Transverse colon (tissue), 4 donors: ENCODE results near the gene KCNK10. TPM values are rescaled to one million over a fixed set of nuclear protein-coding genes. Genes with fewer than 3 reads are reported as not detected.

ENCODE experiments used
- DNase-seq: peaks from one replicate; pipeline ENCODE4 v3.0.0-alpha.2; 2019
- H3K27ac ChIP-seq, 4 donors: fragments of 200-600 bp; sonication (generic); 2 replicates each; pipeline ENCODE4 v1.5.1; 2016 to 2018; ENCODE audit warnings: inconsistent platforms in 4 of 4
- H3K27me3 ChIP-seq: fragments of 200-600 bp; sonication (generic); 2 replicates; pipeline ENCODE4 v1.5.1; 2017; ENCODE audit warnings: inconsistent platforms
- H3K36me3 ChIP-seq, 4 donors: fragments of 200-600 bp; sonication (generic); 2 replicates each; pipeline ENCODE4 v1.5.1; 2017 to 2019; ENCODE audit warnings: inconsistent platforms in 4 of 4
- H3K4me1 ChIP-seq, 4 donors: fragments of 200-600 bp; sonication (generic); 2 replicates each; pipeline ENCODE4 v1.5.1; 2017 to 2020; ENCODE audit warnings: inconsistent platforms in 4 of 4
- H3K4me3 ChIP-seq, 4 donors: fragments of 200-600 bp; sonication (generic); 1 replicate in 1 of 4; 2 replicates in 3 of 4; pipeline versions ENCODE4 v1.5.1 to v1.6.1; 2017 to 2019; ENCODE audit warnings: inconsistent platforms in 4 of 4
- H3K9me3 ChIP-seq, 2 donors: fragments of 200-600 bp; sonication (generic); 2 replicates each; pipeline ENCODE4 v1.5.1; 2017 to 2019; ENCODE audit warnings: inconsistent platforms in 2 of 2
- EP300 ChIP-seq: sonication (generic); formaldehyde crosslinking; IDR thresholded peaks from one replicate; pipeline ENCODE4 v1.6.1; 2017; ENCODE audit warnings: antibody characterized with exemption, low read depth
- POLR2A ChIP-seq: fragments of 450-650 bp; IDR thresholded peaks from one replicate; pipeline ENCODE4 v1.6.1; 2016; ENCODE audit warnings: antibody characterized with exemption, mild to moderate bottlenecking, moderate library complexity
- POLR2AphosphoS5 ChIP-seq, 3 donors: sonication (generic); formaldehyde crosslinking; IDR thresholded peaks; one replicate each; pipeline ENCODE4 v1.6.1; 2016; ENCODE audit warnings: antibody characterized with exemption in 3 of 3
- WGBS, 2 donors: methylation state at CpG; one replicate each; pipeline ENCODE4 v1.1.5; 2018; ENCODE audit warnings: low coverage in 1 of 2; 5-methylcytosine and 5-hydroxymethylcytosine counted together
- in situ Hi-C, 4 donors: fragments of 200-750 bp; cut with MboI; loops; one replicate each; pipeline versions ENCODE4 v1.15.0 to v1.15.1; 2017; ENCODE audit warnings: low sequenced_read_pairs in 3 of 4, low pct_ligation_motif_present in 1 of 4, low pct_unique_long_range_greater_than_20kb in 1 of 4
- intact Hi-C: fragments of 100-400 bp; cut with DNase I; formaldehyde crosslinking; loops from one replicate; pipeline ENCODE4 v1.15.1; 2023; ENCODE audit warnings: low total_unique reads
- total RNA-seq, 4 donors: library from RNA; depleted of rRNA; stranded (reverse); fragments of >200 nt; gene quantifications; one replicate each; pipeline ENCODE4 v1.1.0, GENCODE V29; 2016
- TF ChIP-seq, protein P1 (sequence below), 5 experiments: fragments of 200-600 bp in 3 of 5; fragments of 450-650 bp in 2 of 5; sonication (generic) in 3 of 5; IDR thresholded peaks; 1 replicate in 2 of 5; 2 replicates in 3 of 5; pipeline ENCODE4 v1.5.1; 2016 to 2017; ENCODE audit warnings: antibody characterized with exemption in 5 of 5, inconsistent platforms in 3 of 5, mild to moderate bottlenecking in 2 of 5, moderate library complexity in 1 of 5

Gene KCNK10
- total RNA-seq, 4 donors from 2014 or later: 2.2 to 7.4 (median 3.2) TPM

DNA sequence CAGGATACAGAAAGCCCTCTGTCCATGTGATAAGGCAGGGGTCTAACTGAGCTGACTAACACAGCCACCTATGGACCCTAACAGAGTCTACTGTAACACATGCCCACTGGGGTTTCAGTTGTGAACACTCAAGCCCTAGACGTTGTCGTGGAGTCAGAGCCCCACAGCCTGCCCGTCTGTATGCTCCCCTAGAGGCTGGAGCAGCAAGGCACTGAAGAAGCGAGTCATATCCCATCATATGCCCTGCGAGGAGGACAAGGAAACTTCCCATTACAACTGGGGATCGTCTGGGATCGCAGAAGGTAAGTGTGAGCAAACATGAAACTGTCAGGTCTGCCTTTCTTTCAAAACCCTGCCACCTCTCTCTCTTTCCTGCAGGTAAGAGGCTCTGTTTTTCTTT, 180.1 kb downstream of the KCNK10 start:
- Histone ChIP-seq H3K27me3 (no peaks in the 10 kb centered on the region), H3K9me3 (no peaks in the 10 kb centered on the region), H3K36me3 (no peaks in the 10 kb centered on the region), H3K27ac (no peak overlapping the region), H3K4me1 (no peaks in the 10 kb centered on the region), H3K4me3 (no peak overlapping the region)
- TF ChIP-seq POLR2AphosphoS5 (IDR thresholded peaks at IDR 0.05) (no peak), EP300 (no peak), POLR2A (no peak)
- TF ChIP-seq, protein P1, sequence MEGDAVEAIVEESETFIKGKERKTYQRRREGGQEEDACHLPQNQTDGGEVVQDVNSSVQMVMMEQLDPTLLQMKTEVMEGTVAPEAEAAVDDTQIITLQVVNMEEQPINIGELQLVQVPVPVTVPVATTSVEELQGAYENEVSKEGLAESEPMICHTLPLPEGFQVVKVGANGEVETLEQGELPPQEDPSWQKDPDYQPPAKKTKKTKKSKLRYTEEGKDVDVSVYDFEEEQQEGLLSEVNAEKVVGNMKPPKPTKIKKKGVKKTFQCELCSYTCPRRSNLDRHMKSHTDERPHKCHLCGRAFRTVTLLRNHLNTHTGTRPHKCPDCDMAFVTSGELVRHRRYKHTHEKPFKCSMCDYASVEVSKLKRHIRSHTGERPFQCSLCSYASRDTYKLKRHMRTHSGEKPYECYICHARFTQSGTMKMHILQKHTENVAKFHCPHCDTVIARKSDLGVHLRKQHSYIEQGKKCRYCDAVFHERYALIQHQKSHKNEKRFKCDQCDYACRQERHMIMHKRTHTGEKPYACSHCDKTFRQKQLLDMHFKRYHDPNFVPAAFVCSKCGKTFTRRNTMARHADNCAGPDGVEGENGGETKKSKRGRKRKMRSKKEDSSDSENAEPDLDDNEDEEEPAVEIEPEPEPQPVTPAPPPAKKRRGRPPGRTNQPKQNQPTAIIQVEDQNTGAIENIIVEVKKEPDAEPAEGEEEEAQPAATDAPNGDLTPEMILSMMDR (IDR thresholded peaks at IDR 0.05): no peak
- no peak for DNase-seq
- intact Hi-C loops (no loop called here), in situ Hi-C loops (no loop called here)
- 65% methylated on average over 7 of the region's 7 CpGs; no CpG with 5 or more reads in 1 of the 2 donors for WGBS, 2 donors

DNA sequence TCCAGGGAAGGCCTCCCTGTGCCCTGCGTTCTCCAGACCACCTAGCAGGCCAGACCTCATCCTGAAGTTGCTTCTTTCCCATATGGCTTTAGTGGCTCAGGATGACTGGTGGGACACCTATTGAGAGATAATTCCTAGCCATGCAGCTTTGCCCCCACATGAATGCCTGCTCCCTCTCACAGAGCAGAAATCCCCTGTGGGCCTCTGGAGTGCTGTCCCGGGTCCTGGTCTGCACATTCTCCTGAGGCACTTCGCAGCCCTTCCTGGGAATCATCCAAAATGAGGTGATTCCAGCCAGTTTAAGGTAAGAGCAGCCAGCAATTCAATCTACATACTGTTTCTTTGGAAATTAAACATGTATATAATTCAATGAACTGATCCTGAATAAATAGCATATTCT, 182.2 kb downstream of the KCNK10 start:
- no peak for DNase-seq
- Histone ChIP-seq H3K9me3 (no peaks in the 10 kb centered on the region), H3K27me3 (no peaks in the 10 kb centered on the region), H3K36me3 (no peaks in the 10 kb centered on the region), H3K4me1 (no peaks in the 10 kb centered on the region), H3K4me3 (no peak overlapping the region), H3K27ac (no peak overlapping the region)
- 87 to 100% methylated on average over 1 to 3 of the region's 3 CpGs for WGBS, 2 donors
- TF ChIP-seq, protein P1 (IDR thresholded peaks at IDR 0.05): no peak
- TF ChIP-seq POLR2AphosphoS5 (IDR thresholded peaks at IDR 0.05) (no peak), POLR2A (no peak), EP300 (no peak)
- in situ Hi-C loops: no loop called here
- intact Hi-C loops: no loop called here

- TF ChIP-seq EP300 (no peak), POLR2AphosphoS5 (IDR thresholded peaks at IDR 0.05) (no peak), POLR2A (no peak)
- TF ChIP-seq, protein P1 (IDR thresholded peaks at IDR 0.05): no peak
- no peaks in the 10 kb centered on the region for H3K4me1 ChIP-seq
- in situ Hi-C loops (no loop called here), intact Hi-C loops (no loop called here)
- 75 to 89% methylated on average over 1 of the region's 1 CpG for WGBS, 2 donors
- H3K27ac ChIP-seq: no peak overlapping the region
- H3K4me3 ChIP-seq: no peak overlapping the region
- no peaks in the 10 kb centered on the region for H3K27me3 ChIP-seq
- H3K9me3 ChIP-seq: no peaks in the 10 kb centered on the region
- DNase-seq: no peak
- no peaks in the 10 kb centered on the region for H3K36me3 ChIP-seq
Observed at GRCh38 chr14:88137327-88137726, 185.7 kb downstream of the KCNK10 start.

Other genes with a start within 250 kb of the KCNK10 start
- gene SPATA7, start 62.4 kb upstream of the KCNK10 start, total RNA-seq: 10 to 100 TPM in 2 of 4 donors, 1 to 10 TPM in 2; 2.8 to 15.7 (median 10.8) TPM
- 10 to 100 TPM; 27.8 to 38.5 (median 28.9) TPM for gene PTPN21, start 231.7 kb upstream of the KCNK10 start, total RNA-seq
- gene ZC3H14, start 239.8 kb upstream of the KCNK10 start, total RNA-seq: 100 to 1,000 TPM in 1 of 4 donors, 10 to 100 TPM in 3; 29.9 to 103 (median 81.0) TPM